Ovary (tissue), 10 donors: ENCODE results near the gene TYSND1. TPM values are rescaled to one million over a fixed set of nuclear protein-coding genes. Genes with fewer than 3 reads are reported as not detected.

Experiments
- DNase-seq, 5 donors: peaks; one replicate each; pipeline ENCODE4 v3.0.0-alpha.2; 2019 to 2020
- H3K27ac ChIP-seq, 2 donors: fragments of 200-600 bp; one replicate each; pipeline versions ENCODE4 v1.5.1 to v1.8.0; 2019 to 2022
- H3K27me3 ChIP-seq: fragments of 200-600 bp; one replicate; pipeline ENCODE4 v1.8.0; 2022
- H3K36me3 ChIP-seq: fragments of 200-600 bp; sonication (generic); one replicate; pipeline ENCODE4 v1.5.1; 2019
- H3K4me1 ChIP-seq: one replicate; pipeline ENCODE4 v1.8.1; 2013; ENCODE audit warnings: mild to moderate bottlenecking, moderate library complexity; ENCODE audit not compliant: insufficient read depth
- H3K4me3 ChIP-seq: fragments of 200-600 bp; sonication (generic); one replicate; pipeline ENCODE4 v1.5.1; 2017
- H3K9me3 ChIP-seq, 2 donors: fragments of 200-600 bp in 1 of 2; sonication (generic) in 1 of 2; one replicate each; pipeline versions ENCODE4 v1.5.1 to v1.8.1; 2013 to 2019; ENCODE audit warnings: mild to moderate bottlenecking in 1 of 2, moderate library complexity in 1 of 2
- EP300 ChIP-seq: sonication (generic); formaldehyde crosslinking; IDR thresholded peaks from one replicate; pipeline ENCODE4 v1.6.1; 2017; ENCODE audit warnings: antibody characterized with exemption
- POLR2A ChIP-seq: fragments of 450-650 bp; IDR thresholded peaks from one replicate; pipeline ENCODE4 v1.6.1; 2017; ENCODE audit warnings: antibody characterized with exemption, mild to moderate bottlenecking, moderate library complexity
- WGBS, 3 donors: extraction: QIAGEN DNeasy Blood & Tissue Kit in 1 of 3; methylation state at CpG; one replicate each; pipeline versions ENCODE4 v1.1.5 to v1.1.7; 2013 to 2017; 5-methylcytosine and 5-hydroxymethylcytosine counted together
- intact Hi-C, 4 donors: fragments of 100-400 bp; cut with DNase I; formaldehyde crosslinking; loops; one replicate each; pipeline versions ENCODE4 v1.11.0 to v1.15.1; 2022 to 2023
- long read RNA-seq, 3 donors: library from polyadenylated mRNA in 2 of 3; unstranded in 2 of 3; transcript quantifications; one replicate each; pipeline ENCODE4 v2.0.0 and lab custom pipeline, GENCODE V29; 2021 to 2026
- polyA plus RNA-seq, 2 donors: library from polyadenylated mRNA; stranded (reverse); fragments of 200-250 nt in 1 of 2; fragments of 350-450 nt in 1 of 2; fragmentation: Illumina TruSeq in 1 of 2; extraction: RNeasy Lipid Tissue Mini Kit (QIAGEN cat#74804) in 1 of 2; gene quantifications; one replicate each; pipeline ENCODE4 v1.2.3, GENCODE V29; 2013 to 2014
- total RNA-seq, 7 donors: library from RNA; depleted of rRNA in 2 of 7; stranded (reverse); fragments of >200 nt in 2 of 7; fragmentation: NEBNext Ultra II Directional in 3 of 7; extraction: Animal tissue kit (Norgen Biotek cat#: 25700) in 3 of 7; gene quantifications; one replicate each; pipeline versions ENCODE4 v1.1.0 to v1.2.4, GENCODE V29; 2016 to 2023
- TF ChIP-seq, protein P1 (sequence below), 3 donors: fragments of 450-650 bp in 2 of 3; fragments of 200-600 bp in 1 of 3; IDR thresholded peaks; one replicate each; pipeline versions ENCODE4 v1.5.1 to v1.8.0; 2016 to 2022; ENCODE audit warnings: antibody characterized with exemption in 3 of 3, mild to moderate bottlenecking in 1 of 3
- donor health status: DM: no; HTN: no; CAD: no; lungs with moderate emphysema.
- donor health status: DM: no; HTN: no; CAD: no.
- donor health status: Bipolar disorder and iron deficiency.
- donor health status: DM: yes; HTN: yes; CAD: no.
- donor health status: DM: no; HTN: no; CAD: no.
- donor health status: DM: yes; HTN: yes; CAD: no.

Gene TYSND1, protein sequence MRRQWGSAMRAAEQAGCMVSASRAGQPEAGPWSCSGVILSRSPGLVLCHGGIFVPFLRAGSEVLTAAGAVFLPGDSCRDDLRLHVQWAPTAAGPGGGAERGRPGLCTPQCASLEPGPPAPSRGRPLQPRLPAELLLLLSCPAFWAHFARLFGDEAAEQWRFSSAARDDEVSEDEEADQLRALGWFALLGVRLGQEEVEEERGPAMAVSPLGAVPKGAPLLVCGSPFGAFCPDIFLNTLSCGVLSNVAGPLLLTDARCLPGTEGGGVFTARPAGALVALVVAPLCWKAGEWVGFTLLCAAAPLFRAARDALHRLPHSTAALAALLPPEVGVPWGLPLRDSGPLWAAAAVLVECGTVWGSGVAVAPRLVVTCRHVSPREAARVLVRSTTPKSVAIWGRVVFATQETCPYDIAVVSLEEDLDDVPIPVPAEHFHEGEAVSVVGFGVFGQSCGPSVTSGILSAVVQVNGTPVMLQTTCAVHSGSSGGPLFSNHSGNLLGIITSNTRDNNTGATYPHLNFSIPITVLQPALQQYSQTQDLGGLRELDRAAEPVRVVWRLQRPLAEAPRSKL
- 10 to 100 TPM; 10.1 to 12.4 (median 12.2) TPM for total RNA-seq
- polyA plus RNA-seq: 1 to 10 TPM; 3.5 to 6.9 TPM
- long read RNA-seq, donor 1, partial matches to known transcripts: 6 of 16 reads
- long read RNA-seq, donor 1, other reads (novel, unspliced or antisense): 5 of 16 reads
- long read RNA-seq, donor 2, partial matches to known transcripts: 0 of 5 reads
- long read RNA-seq, donor 2, other reads (novel, unspliced or antisense): 0 of 5 reads
- long read RNA-seq, donor 3, transcript TYSND1-202 (2 exons, 3,397 nt): minor isoform, 7 of 63 reads
- long read RNA-seq, donor 3, transcript TYSND1-204 (3 exons, 3,341 nt): minor isoform, 10 of 63 reads
- long read RNA-seq, donor 3, transcript TYSND1-201 (4 exons, 3,644 nt): major isoform, 31 of 63 reads
- long read RNA-seq, donor 3, partial matches to known transcripts: 6 of 63 reads
- long read RNA-seq, donor 3, other reads (novel, unspliced or antisense): 7 of 63 reads

DNA sequence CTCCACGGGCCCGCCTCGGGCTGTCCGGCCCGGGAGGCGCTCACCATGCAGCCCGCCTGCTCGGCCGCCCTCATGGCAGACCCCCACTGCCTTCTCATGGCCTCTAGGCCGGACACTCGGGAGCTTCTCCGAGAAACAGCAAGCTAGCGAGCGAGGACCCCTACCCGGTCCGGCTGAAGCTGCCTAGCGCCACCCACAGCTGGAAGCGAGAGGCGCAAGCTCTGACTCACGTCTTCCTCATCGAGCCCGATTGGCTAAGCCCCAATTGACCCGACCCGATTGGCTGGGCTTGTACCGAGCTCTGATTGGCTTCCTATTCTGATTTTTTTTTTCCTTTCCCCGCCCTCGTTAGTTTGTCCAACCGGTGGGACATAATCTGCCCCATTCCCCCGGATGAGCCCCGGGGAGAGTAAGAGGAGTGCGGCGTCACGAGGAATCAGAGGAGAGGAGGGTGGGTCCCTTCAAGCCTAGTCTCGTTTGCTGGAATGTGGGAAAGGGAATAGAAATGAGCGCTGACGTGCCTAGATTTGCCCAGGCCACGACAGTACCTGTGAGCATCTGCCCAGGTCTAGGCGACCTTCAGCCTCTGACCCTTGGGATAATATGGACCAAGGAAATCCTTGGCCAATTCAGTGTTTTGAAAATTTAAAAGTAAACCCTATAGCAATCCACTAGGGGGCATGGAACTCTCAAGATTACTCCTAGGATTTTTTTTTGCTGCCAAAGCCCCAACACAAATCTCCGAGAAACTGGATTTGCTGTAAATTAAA, at the start of gene TYSND1:
TSS of gene TYSND1 (minus strand) at position 212 of the 770 bp plus-strand sequence. CDS start at position 98, 114 bp downstream.
- peak; percentile 97 to 99 (median 98) for DNase-seq
- 0 to 1% (median 1%) methylated on average over 30 to 39 of the region's 39 CpGs for WGBS, 3 donors
- Histone ChIP-seq H3K9me3 (no peaks in the 10 kb centered on the region), H3K27me3 (no peaks in the 10 kb centered on the region), H3K4me1 (peaks cover 10% of the 10 kb centered on the region), H3K4me3 (peak within 1 kb of the TSS; percentile 49), H3K36me3 (no peaks in the 10 kb centered on the region), H3K27ac (peak within 1 kb of the TSS; percentile 36 to 91)
- TF ChIP-seq, protein P1, sequence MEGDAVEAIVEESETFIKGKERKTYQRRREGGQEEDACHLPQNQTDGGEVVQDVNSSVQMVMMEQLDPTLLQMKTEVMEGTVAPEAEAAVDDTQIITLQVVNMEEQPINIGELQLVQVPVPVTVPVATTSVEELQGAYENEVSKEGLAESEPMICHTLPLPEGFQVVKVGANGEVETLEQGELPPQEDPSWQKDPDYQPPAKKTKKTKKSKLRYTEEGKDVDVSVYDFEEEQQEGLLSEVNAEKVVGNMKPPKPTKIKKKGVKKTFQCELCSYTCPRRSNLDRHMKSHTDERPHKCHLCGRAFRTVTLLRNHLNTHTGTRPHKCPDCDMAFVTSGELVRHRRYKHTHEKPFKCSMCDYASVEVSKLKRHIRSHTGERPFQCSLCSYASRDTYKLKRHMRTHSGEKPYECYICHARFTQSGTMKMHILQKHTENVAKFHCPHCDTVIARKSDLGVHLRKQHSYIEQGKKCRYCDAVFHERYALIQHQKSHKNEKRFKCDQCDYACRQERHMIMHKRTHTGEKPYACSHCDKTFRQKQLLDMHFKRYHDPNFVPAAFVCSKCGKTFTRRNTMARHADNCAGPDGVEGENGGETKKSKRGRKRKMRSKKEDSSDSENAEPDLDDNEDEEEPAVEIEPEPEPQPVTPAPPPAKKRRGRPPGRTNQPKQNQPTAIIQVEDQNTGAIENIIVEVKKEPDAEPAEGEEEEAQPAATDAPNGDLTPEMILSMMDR (IDR thresholded peaks at IDR 0.05): peak; percentile 63 to 70 (median 68)
- TF ChIP-seq POLR2A (peak; percentile 73), EP300 (no peak)
- intact Hi-C loops: loop anchor here in 1 of 4 donors (2.0 kb wide), 1 partner anchor 30 kb away; no protein-coding TSS in a partner anchor

DNA sequence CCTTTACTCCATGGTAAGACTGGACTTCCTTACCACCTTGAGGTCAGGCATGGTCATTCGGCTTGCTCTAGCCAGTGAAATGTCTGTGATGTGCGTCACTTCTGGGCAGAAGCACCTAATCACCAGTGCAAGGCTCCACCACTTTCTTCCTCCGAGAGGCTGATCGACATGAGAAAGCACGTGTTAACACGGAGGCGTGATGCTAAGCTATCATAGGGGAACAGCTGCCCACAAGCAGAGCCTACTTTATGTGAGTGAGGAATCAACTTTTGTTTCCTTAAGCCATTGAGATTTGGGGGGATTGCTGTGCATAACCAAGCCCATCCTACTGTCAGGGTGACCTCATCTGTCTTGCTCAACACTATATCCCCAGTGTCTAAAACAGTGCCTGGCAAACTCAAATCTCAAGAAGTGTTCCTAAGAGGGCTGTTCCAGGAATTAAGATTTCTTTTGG, 46.9 kb upstream of the TYSND1 start:
- Histone ChIP-seq H3K9me3 (no peaks in the 10 kb centered on the region), H3K4me1 (peaks cover 2% of the 10 kb centered on the region), H3K4me3 (no peak overlapping the region), H3K36me3 (no peaks in the 10 kb centered on the region), H3K27ac (no peak overlapping the region), H3K27me3 (no peaks in the 10 kb centered on the region)
- TF ChIP-seq POLR2A: no peak
- no peak for TF ChIP-seq EP300
- TF ChIP-seq, protein P1 (IDR thresholded peaks at IDR 0.05): no peak
- intact Hi-C loops: no loop called here
- WGBS, 3 donors: 94 to 97% (median 96%) methylated on average over 7 of the region's 7 CpGs
- no peak for DNase-seq

DNA sequence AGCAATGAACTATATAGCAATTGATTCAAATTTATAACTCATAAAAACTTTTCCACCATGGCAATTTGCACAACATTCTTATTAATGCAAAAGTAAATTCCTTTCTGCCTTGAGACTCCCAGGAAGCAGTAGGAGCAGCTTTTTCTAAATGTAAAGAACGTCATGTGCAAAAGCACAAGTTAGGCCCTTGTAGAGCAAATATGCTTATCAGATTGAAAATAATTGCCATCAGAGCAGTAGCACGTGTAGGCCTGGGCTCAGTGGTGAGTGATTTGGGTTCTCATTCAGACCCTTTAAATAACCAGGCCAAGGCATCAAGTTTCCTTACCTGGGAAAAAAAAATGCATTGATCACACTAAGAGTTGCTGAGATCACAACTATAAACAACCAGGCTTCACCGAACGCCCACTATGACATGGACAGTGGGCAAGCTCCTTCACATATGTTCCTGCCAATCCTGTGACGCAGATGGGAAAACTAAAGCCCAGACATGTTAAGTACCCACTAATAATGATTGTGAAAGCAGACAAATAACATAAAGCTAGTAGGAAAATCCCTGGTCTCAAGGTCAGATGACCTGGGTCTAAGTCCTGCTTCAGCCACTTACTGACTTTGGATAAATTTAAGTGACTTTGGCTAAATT, 45.9 kb upstream of the TYSND1 start:
- Histone ChIP-seq H3K36me3 (no peaks in the 10 kb centered on the region), H3K9me3 (no peaks in the 10 kb centered on the region), H3K4me1 (peaks cover 2% of the 10 kb centered on the region), H3K27ac (no peak overlapping the region), H3K27me3 (no peaks in the 10 kb centered on the region), H3K4me3 (no peak overlapping the region)
- 62 to 68% (median 65%) methylated on average over 5 of the region's 5 CpGs for WGBS, 3 donors
- intact Hi-C loops: no loop called here
- no peak for DNase-seq
- TF ChIP-seq, protein P1 (IDR thresholded peaks at IDR 0.05): no peak
- TF ChIP-seq POLR2A (no peak), EP300 (no peak)
